VCaP (cell line): Measurements from ENCODE around the gene SMAD9.
A peak's percentile ranks its signal among the peaks of the same experiment; 100 is the strongest.

Experiments
- H3K27ac ChIP-seq: fragments of 450-650 bp; 2 replicates; pipeline ENCODE4 v1.5.1; 2017
- CTCF ChIP-seq: fragments of 450-650 bp; conservative IDR thresholded peaks from 2 replicates; pipeline ENCODE4 v1.5.1; 2017; ENCODE audit warnings: mild to moderate bottlenecking, moderate library complexity

The SMAD9 gene

GRCh38 chr13:36815062-36815461 is 105.0 kb downstream of the SMAD9 start:
- peak; percentile 39; the same call in 1 of the 2 replicates for TF ChIP-seq CTCF
- no peak overlapping the region for H3K27ac ChIP-seq

GRCh38 chr13:36814465-36814864 is 105.6 kb downstream of the SMAD9 start:
- no peak overlapping the region for H3K27ac ChIP-seq
- no peak for TF ChIP-seq CTCF

- TF ChIP-seq CTCF, result no peak
- no peak overlapping the region for H3K27ac ChIP-seq
These were observed 106.8 kb downstream of the SMAD9 start for GRCh38 chr13:36813225-36813624.

- TF ChIP-seq CTCF, result no peak
- H3K27ac ChIP-seq, result no peak overlapping the region
These were observed 112.4 kb downstream of the SMAD9 start for GRCh38 chr13:36807616-36808015.

- TF ChIP-seq CTCF, result no peak
These were observed 113.9 kb downstream of the SMAD9 start for GRCh38 chr13:36806102-36806501.

GRCh38 chr13:36804588-36804987 is 115.5 kb downstream of the SMAD9 start:
- no peak for TF ChIP-seq CTCF

More at GRCh38 chr13:36806102-36806501, 113.9 kb downstream of the SMAD9 start:
- H3K27ac ChIP-seq, result no peak overlapping the region

GRCh38 chr13:36801035-36801434 is 119.0 kb downstream of the SMAD9 start:
- TF ChIP-seq CTCF, result no peak
- no peak overlapping the region for H3K27ac ChIP-seq

More at GRCh38 chr13:36804588-36804987, 115.5 kb downstream of the SMAD9 start:
- H3K27ac ChIP-seq, result no peak overlapping the region
